ENCODE results near the gene TRIM25.

The TRIM25 gene

GRCh38 chr17:56926270-56926669 lies 12.4 kb upstream of the TRIM25 start:
- no peak overlapping the region for H3K4me3 ChIP-seq (ENCODE audit: low read depth, low read length)
- TF ChIP-seq CTCF (IDR thresholded peaks at IDR 0.05; ENCODE audit: borderline replicate concordance, insufficient read depth, low read depth, low read length): no peak

GRCh38 chr17:56925088-56925487 lies 11.2 kb upstream of the TRIM25 start:
- TF ChIP-seq CTCF (IDR thresholded peaks at IDR 0.05; ENCODE audit: borderline replicate concordance, insufficient read depth, low read depth, low read length): no peak
- no peak overlapping the region for H3K4me3 ChIP-seq (ENCODE audit: low read depth, low read length)

GRCh38 chr17:56919717-56920116 lies 5.9 kb upstream of the TRIM25 start:
- no peak overlapping the region for H3K4me3 ChIP-seq (ENCODE audit: low read depth, low read length)
- no peak for TF ChIP-seq CTCF (IDR thresholded peaks at IDR 0.05; ENCODE audit: borderline replicate concordance, insufficient read depth, low read depth, low read length)

GRCh38 chr17:56918916-56919315 lies 5.1 kb upstream of the TRIM25 start:
- TF ChIP-seq CTCF (IDR thresholded peaks at IDR 0.05; ENCODE audit: borderline replicate concordance, insufficient read depth, low read depth, low read length): no peak

GRCh38 chr17:56917559-56918296 lies 3.9 kb upstream of the TRIM25 start:
- H3K4me3 ChIP-seq (ENCODE audit: low read depth, low read length): no peak overlapping the region
- TF ChIP-seq CTCF (IDR thresholded peaks at IDR 0.05; ENCODE audit: borderline replicate concordance, insufficient read depth, low read depth, low read length): no peak

More at GRCh38 chr17:56918916-56919315, 5.1 kb upstream of the TRIM25 start:
- no peak overlapping the region for H3K4me3 ChIP-seq (ENCODE audit: low read depth, low read length)

GRCh38 chr17:56914581-56915273 lies 878 bp upstream of the TRIM25 start:
- H3K4me3 ChIP-seq (ENCODE audit: low read depth, low read length): peak overlapping the region; percentile 93
- TF ChIP-seq CTCF (IDR thresholded peaks at IDR 0.05; ENCODE audit: borderline replicate concordance, insufficient read depth, low read depth, low read length): no peak
